GM23248 (cell line): Measurements from ENCODE around the gene NRP1. TPM values are rescaled to one million over a fixed set of nuclear protein-coding genes. Genes with fewer than 3 reads are reported as not detected.

Experiments
- DNase-seq: peaks from one replicate; pipeline ENCODE4 v3.0.0-alpha.2; 2015
- H2AFZ ChIP-seq: fragments of 200-600 bp; sonication (generic); 2 replicates; pipeline ENCODE4 v1.6.1; 2016; ENCODE audit warnings: antibody characterized with exemption
- H3F3A ChIP-seq: fragments of 200-600 bp; sonication (generic); 2 replicates; pipeline ENCODE4 v1.6.1; 2016; ENCODE audit warnings: mild to moderate bottlenecking, antibody characterized with exemption, mixed run types; ENCODE audit not compliant: insufficient read depth
- H3K27ac ChIP-seq: fragments of 200-600 bp; sonication (generic); 2 replicates; pipeline ENCODE4 v1.5.1; 2016; ENCODE audit warnings: mild to moderate bottlenecking
- H3K27me3 ChIP-seq: fragments of 200-600 bp; sonication (generic); replicated peaks from 2 replicates; pipeline ENCODE4 v1.6.1; 2016; ENCODE audit warnings: mild to moderate bottlenecking; ENCODE audit not compliant: insufficient read depth
- H3K36me3 ChIP-seq: fragments of 200-600 bp; sonication (generic); 2 replicates; pipeline ENCODE4 v1.6.1; 2016; ENCODE audit warnings: low read depth, mild to moderate bottlenecking
- H3K4me1 ChIP-seq: fragments of 200-600 bp; sonication (generic); 2 replicates; pipeline ENCODE4 v1.6.1; 2016; ENCODE audit warnings: mild to moderate bottlenecking; ENCODE audit not compliant: insufficient read depth
- H3K4me2 ChIP-seq: fragments of 200-600 bp; sonication (generic); one replicate; pipeline ENCODE4 v1.6.1; 2016; ENCODE audit warnings: mild to moderate bottlenecking; ENCODE audit not compliant: unreplicated experiment
- H3K4me3 ChIP-seq: fragments of 200-600 bp; sonication (generic); 2 replicates; pipeline ENCODE4 v1.5.1; 2016; ENCODE audit warnings: mild to moderate bottlenecking
- H3K79me2 ChIP-seq: fragments of 200-600 bp; sonication (generic); 2 replicates; pipeline ENCODE4 v1.6.1; 2016; ENCODE audit warnings: mild to moderate bottlenecking; ENCODE audit not compliant: insufficient read depth
- H3K9ac ChIP-seq: fragments of 200-600 bp; sonication (generic); 2 replicates; pipeline ENCODE4 v1.6.1; 2016; ENCODE audit warnings: mild to moderate bottlenecking
- H3K9me2 ChIP-seq: fragments of 200-600 bp; sonication (generic); 2 replicates; pipeline ENCODE4 v1.6.1; 2016; ENCODE audit warnings: mixed run types, mild to moderate bottlenecking, moderate library complexity; ENCODE audit not compliant: insufficient read depth
- H3K9me3 ChIP-seq: fragments of 200-600 bp; sonication (generic); one replicate; pipeline ENCODE4 v1.6.1; 2017; ENCODE audit warnings: low read depth
- H4K20me1 ChIP-seq: fragments of 200-600 bp; sonication (generic); 2 replicates; pipeline ENCODE4 v1.6.0; 2016; ENCODE audit not compliant: insufficient read depth
- EZH2 ChIP-seq: fragments of 200-600 bp; sonication (generic); IDR thresholded peaks from 2 replicates; pipeline ENCODE4 v1.6.1; 2018; ENCODE audit warnings: antibody characterized with exemption, mild to moderate bottlenecking; ENCODE audit not compliant: insufficient read depth, poor library complexity, severe bottlenecking
- EZH2phosphoT487 ChIP-seq: fragments of 200-600 bp; sonication (generic); IDR thresholded peaks from 2 replicates; pipeline ENCODE4 v1.6.1; 2018; ENCODE audit warnings: antibody characterized with exemption, moderate library complexity, mild to moderate bottlenecking, low read depth; ENCODE audit not compliant: insufficient read depth
- WGBS, 2 experiments: methylation state at CpG; one replicate each; pipeline ENCODE4 v1.1.6; 2015 to 2017; ENCODE audit warnings: low lambda C conversion rate in 2 of 2, low coverage in 1 of 2; ENCODE audit errors: missing lambda C conversion rate in 2 of 2; 5-methylcytosine and 5-hydroxymethylcytosine counted together
- in situ Hi-C: fragments of 300-500 bp; cut with MboI; formaldehyde crosslinking; loops from 2 replicates; pipeline ENCODE4 v1.15.0; 2020
- polyA plus RNA-seq: library from polyadenylated mRNA; unstranded; fragments of >200 nt; fragmentation: Nextera tagmentation; extraction: Ambion mirVana; gene quantifications from 2 replicates; pipeline ENCODE4 v1.2.1, GENCODE V29; 2016
- total RNA-seq: library from RNA; depleted of rRNA; stranded (reverse); fragments of >200 nt; shearing (Covaris generic); gene quantifications from 2 replicates; pipeline ENCODE4 v1.2.3, GENCODE V29; 2014

The NRP1 gene
- total and polyA plus RNA-seq, 2 experiments from 2014 or later = 152 to 175 TPM

DNA sequence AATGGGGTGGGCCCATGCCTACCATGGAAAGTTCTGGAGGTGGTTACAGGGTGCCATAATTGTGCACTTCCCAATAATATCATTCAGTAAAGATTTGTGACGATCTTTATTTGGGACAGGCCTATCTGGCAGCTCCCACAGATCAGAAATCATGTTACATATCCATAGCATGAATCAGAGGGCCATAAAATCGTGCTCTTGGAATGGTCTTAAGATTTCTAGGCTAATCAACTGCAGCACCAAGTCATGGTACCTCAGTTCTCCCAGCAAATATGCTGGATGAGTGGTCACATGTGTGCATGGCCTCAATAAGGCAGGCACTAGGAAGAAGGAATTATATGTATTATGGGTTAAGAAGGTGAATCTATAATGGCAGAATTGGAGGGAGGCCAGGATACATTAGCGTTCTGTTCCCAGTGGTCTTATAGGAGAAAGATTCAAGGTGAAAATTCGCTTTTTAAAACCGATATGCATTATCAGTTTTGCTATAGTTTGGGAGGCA is 134.7 kb downstream of the NRP1 start:
- Histone ChIP-seq H3K27me3 (no peaks in the 10 kb centered on the region), H2AFZ (no peak overlapping the region), H3K27ac (no peak overlapping the region), H3F3A (peaks cover 67% of the 10 kb centered on the region), H3K9me3 (no peaks in the 10 kb centered on the region), H3K79me2 (peaks cover 17% of the 10 kb centered on the region), H3K9ac (no peak overlapping the region), H3K4me1 (peaks cover 9% of the 10 kb centered on the region), H3K4me3 (no peak overlapping the region), H4K20me1 (no peaks in the 10 kb centered on the region), H3K36me3 (peaks cover 65% of the 10 kb centered on the region), H3K4me2 (no peak overlapping the region), H3K9me2 (no peaks in the 10 kb centered on the region)
- no peak for DNase-seq
- TF ChIP-seq EZH2 (no peak), EZH2phosphoT487 (no peak)
- in situ Hi-C loops = loop anchor here (25.0 kb wide), 1 partner anchor 1438 kb away; no protein-coding TSS in a partner anchor
- 85 to 88% methylated on average over 5 of the region's 5 CpGs for WGBS, 2 experiments

DNA sequence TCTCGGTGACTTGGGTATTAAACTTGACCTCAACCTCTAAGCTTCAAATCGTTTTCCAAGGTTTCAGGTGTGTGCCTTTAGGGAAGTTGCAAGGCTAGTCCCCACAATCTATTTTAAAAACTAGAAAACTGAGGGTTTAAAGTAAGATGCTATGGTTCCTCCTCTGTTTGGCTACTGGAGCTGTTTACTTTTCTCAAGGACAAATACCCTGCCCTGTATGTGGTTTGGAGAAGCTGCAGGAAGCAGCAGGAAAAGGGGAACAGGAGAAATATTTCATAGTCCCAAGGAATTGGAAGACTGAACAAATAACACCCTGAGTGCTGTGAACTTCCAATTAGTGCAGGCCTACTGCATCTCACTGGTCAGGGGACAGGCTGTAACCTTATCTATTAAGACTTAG is 135.9 kb downstream of the NRP1 start:
- no peak overlapping the region for H3K27ac ChIP-seq
- H3K4me1 ChIP-seq = peaks cover 21% of the 10 kb centered on the region

DNA sequence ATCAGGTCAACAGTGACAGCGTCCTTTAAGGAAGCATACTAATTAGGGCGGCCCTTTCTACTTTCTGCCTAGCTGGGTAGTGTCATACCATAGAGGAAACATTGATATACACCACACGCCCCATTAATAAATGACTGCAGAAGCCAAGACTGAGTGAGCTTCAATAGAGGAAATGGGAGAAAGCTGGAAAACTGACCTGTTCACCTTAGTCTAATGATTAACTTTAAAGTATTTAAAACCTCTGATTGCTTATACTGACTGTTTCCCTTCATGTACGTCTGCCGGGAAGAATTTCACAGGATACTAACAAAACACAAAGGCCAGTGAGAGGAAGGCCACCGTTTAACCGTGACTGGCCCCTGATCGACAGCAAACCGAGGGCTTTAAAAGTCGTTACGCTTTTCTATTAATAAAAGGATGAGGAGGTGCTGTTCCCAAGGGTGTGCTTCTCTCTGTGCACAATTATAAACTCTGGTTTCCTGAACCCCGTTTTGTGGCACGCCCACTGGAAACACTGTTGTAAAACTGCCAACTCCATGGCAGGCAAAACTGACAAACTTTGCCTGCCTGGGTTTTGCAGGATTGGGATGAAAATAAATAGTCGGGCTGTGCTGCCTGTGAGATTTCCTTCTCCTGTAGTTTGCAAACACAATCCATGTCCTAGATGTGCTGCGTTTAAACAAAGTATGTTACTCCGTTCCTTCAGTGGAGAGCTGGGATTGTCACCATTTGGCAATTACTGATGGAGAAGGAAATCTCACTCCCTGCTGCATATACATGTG is 137.6 kb downstream of the NRP1 start:
- Histone ChIP-seq H3K4me3 (no peak overlapping the region), H3K36me3 (peaks cover 47% of the 10 kb centered on the region), H3K9ac (no peak overlapping the region), H3K4me2 (no peak overlapping the region), H3K9me2 (no peaks in the 10 kb centered on the region), H3K79me2 (peaks cover 17% of the 10 kb centered on the region), H3K4me1 (peaks cover 29% of the 10 kb centered on the region), H2AFZ (no peak overlapping the region), H3K27me3 (no peaks in the 10 kb centered on the region), H3K9me3 (no peaks in the 10 kb centered on the region), H3F3A (peaks cover 71% of the 10 kb centered on the region), H4K20me1 (no peaks in the 10 kb centered on the region), H3K27ac (no peak overlapping the region)
- TF ChIP-seq EZH2 = no peak
- no peak for TF ChIP-seq EZH2phosphoT487
- DNase-seq = no peak
- 93 to 94% methylated on average over 16 of the region's 16 CpGs for WGBS, 2 experiments
- in situ Hi-C loops = no loop called here

More for the DNA sequence above, 135.9 kb downstream of the NRP1 start:
- in situ Hi-C loops = no loop called here
- Histone ChIP-seq H3K9me3 (no peaks in the 10 kb centered on the region), H3K9me2 (no peaks in the 10 kb centered on the region), H3K9ac (no peak overlapping the region), H3K4me2 (no peak overlapping the region), H3K27me3 (no peaks in the 10 kb centered on the region), H3K36me3 (peaks cover 63% of the 10 kb centered on the region), H3K4me3 (no peak overlapping the region), H3K79me2 (peaks cover 17% of the 10 kb centered on the region; the same call in 1 of the 2 replicates), H3F3A (peaks cover 78% of the 10 kb centered on the region), H2AFZ (no peak overlapping the region), H4K20me1 (no peaks in the 10 kb centered on the region)
- WGBS, 2 experiments = 95 to 100% methylated on average over 2 of the region's 2 CpGs
- no peak for DNase-seq
- TF ChIP-seq EZH2phosphoT487 (no peak), EZH2 (no peak)

- peaks cover 14% of the 10 kb centered on the region for H3K79me2 ChIP-seq
- in situ Hi-C loops = no loop called here
- no peak overlapping the region for H3K4me2 ChIP-seq
- no peaks in the 10 kb centered on the region for H3K9me2 ChIP-seq
- H4K20me1 ChIP-seq = no peaks in the 10 kb centered on the region
- H3K27ac ChIP-seq = no peak overlapping the region
- no peak overlapping the region for H3K4me3 ChIP-seq
- H3K9ac ChIP-seq = no peak overlapping the region
- H3F3A ChIP-seq = peaks cover 65% of the 10 kb centered on the region
- no peaks in the 10 kb centered on the region for H3K27me3 ChIP-seq
- H2AFZ ChIP-seq = no peak overlapping the region
- no peak for DNase-seq
- no peaks in the 10 kb centered on the region for H3K9me3 ChIP-seq
- TF ChIP-seq EZH2phosphoT487 (no peak), EZH2 (no peak)
- H3K36me3 ChIP-seq = peaks cover 41% of the 10 kb centered on the region
- peaks cover 29% of the 10 kb centered on the region for H3K4me1 ChIP-seq
- 63 to 64% methylated on average over 3 of the region's 3 CpGs for WGBS, 2 experiments
Measured at GRCh38 chr10:33196377-33196706, 138.1 kb downstream of the NRP1 start.
